Erythroblast (primary cell): ENCODE data around the gene CDC42BPG.

Experiments
- GATA1 ChIP-seq: IDR thresholded peaks from 2 replicates; pipeline ENCODE4 v1.6.1; 2011; ENCODE audit warnings: low read depth, mild to moderate bottlenecking, control low read depth, low read length, moderate library complexity
- POLR2A ChIP-seq: IDR thresholded peaks from 2 replicates; pipeline ENCODE4 v1.6.1; 2011; ENCODE audit warnings: mild to moderate bottlenecking, low read length

DNA sequence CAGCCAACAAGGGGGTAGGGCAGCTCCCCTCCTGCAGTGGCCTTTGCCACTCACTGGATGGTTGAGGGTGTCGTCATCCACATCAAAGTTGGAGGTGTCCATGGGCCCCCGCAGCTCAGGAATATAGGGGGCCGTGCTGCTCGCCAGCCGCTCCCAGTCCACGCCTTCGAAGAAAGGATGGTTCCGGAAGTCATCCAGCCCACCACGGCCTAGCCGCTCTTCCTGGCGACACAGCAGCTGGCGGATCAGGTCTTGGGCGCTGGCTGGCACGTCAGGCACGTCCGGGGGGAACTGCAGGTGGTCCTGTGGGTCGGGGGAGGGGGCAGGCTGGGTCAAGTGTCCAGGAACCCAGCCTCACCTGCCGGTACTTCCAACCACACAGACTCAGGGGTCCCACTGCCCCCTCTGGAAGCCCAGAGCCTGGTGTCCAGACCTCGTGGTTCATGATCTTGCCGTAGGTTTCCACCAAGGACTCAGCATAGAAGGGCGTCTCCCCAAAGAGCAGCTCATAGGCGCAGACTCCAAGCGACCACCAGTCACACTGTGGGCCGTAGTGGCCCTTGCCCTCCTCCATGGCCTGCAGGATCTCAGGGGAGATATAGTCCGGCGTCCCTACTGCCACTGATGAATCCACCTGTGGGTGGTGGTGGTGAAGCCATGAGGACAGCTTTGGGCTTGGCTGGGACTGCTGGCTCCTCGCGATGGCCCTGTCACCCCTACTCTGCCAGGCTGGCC lies 5.7 kb downstream of the CDC42BPG start:
- no peak for TF ChIP-seq POLR2A
- no peak for TF ChIP-seq GATA1
